ENCODE measurements around the gene LDHD. TPM values are rescaled to one million over a fixed set of nuclear protein-coding genes. Genes with fewer than 3 reads are reported as not detected.

LDHD gene
- polyA plus RNA-seq, 3 donors = 3.7 to 6.3 (median 5.4) TPM

DNA sequence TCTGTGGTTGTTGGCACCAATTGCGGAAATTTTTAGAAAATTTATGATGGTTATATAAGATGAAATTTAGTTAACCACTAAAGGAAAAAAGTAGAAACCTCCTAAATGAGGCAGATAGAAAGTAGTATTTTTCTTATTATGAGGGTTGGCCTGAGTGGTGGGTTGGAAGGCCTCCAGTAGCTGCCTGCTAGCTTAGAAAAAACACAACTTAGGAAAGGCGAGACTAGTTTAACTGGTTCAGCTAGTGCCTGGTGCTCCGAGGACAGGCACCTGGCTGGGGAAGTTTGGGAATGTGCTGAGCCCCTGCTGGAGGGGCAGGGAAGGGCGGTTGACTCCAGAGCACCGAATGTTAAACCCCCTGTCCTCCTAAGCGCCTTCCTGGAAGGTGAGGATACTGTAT is 19.9 kb downstream of the LDHD start:
- H3K4me3 ChIP-seq (replicated peaks in 1 of 3; ENCODE audit: low read depth in 2 of 3, low read length in 3 of 3) = no peak overlapping the region
- H4K20me1 ChIP-seq (ENCODE audit: insufficient read depth, low read length) = no peaks in the 10 kb centered on the region
- H2AFZ ChIP-seq (ENCODE audit: insufficient read depth, low read depth, low read length, poor library complexity, severe bottlenecking) = no peak overlapping the region
- DNase-seq = no peak
- H3K36me3 ChIP-seq (replicated peaks in 1 of 2; ENCODE audit: control insufficient read depth in 1 of 2, insufficient read depth in 2 of 2, low read length in 2 of 2) = peaks cover 3 to 8% of the 10 kb centered on the region in 2 donors
- no peak overlapping the region for H3K27ac Mint-ChIP-seq
- H3K9me3 Mint-ChIP-seq = no peaks in the 10 kb centered on the region
- TF ChIP-seq, protein P1, sequence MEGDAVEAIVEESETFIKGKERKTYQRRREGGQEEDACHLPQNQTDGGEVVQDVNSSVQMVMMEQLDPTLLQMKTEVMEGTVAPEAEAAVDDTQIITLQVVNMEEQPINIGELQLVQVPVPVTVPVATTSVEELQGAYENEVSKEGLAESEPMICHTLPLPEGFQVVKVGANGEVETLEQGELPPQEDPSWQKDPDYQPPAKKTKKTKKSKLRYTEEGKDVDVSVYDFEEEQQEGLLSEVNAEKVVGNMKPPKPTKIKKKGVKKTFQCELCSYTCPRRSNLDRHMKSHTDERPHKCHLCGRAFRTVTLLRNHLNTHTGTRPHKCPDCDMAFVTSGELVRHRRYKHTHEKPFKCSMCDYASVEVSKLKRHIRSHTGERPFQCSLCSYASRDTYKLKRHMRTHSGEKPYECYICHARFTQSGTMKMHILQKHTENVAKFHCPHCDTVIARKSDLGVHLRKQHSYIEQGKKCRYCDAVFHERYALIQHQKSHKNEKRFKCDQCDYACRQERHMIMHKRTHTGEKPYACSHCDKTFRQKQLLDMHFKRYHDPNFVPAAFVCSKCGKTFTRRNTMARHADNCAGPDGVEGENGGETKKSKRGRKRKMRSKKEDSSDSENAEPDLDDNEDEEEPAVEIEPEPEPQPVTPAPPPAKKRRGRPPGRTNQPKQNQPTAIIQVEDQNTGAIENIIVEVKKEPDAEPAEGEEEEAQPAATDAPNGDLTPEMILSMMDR (IDR thresholded peaks at IDR 0.05) = peak; percentile 26
- intact Hi-C loops (cut with micrococcal nuclease) = no loop called here
- H3K27me3 Mint-ChIP-seq (ENCODE audit: low read depth in 3 of 3) = peaks cover 0 to 3% (median 2%) of the 10 kb centered on the region in 3 donors
- H3K4me1 ChIP-seq (ENCODE audit: control insufficient read depth in 1 of 2, insufficient read depth in 2 of 2, low read length in 2 of 2) = peaks cover 19 to 25% of the 10 kb centered on the region in 2 donors
- no peak overlapping the region for H3K9ac ChIP-seq (ENCODE audit: insufficient read depth, low read length, poor library complexity, severe bottlenecking)
- peaks cover 13 to 23% of the 10 kb centered on the region in 2 donors for H3K36me3 Mint-ChIP-seq
- H3K27ac ChIP-seq (ENCODE audit: low read depth in 1 of 2, low read length in 2 of 2) = no peak overlapping the region
- H3K4me3 Mint-ChIP-seq = no peak overlapping the region
- no peaks in the 10 kb centered on the region for H3K27me3 ChIP-seq (ENCODE audit: control insufficient read depth in 2 of 2, insufficient read depth in 2 of 2, low read length in 2 of 2)
- no peaks in the 10 kb centered on the region for H3K9me3 ChIP-seq (replicated peaks in 1 of 2; ENCODE audit: control insufficient read depth in 1 of 2, insufficient read depth in 1 of 2, low read length in 2 of 2)
- H3K79me2 ChIP-seq (ENCODE audit: insufficient read depth, low read length) = no peaks in the 10 kb centered on the region
- H3K4me2 ChIP-seq (replicated peaks; ENCODE audit: extremely low read depth, low read length, poor library complexity, severe bottlenecking) = no peak overlapping the region
- 60% methylated on average over 2 of the region's 6 CpGs for WGBS (ENCODE audit: insufficient coverage)
- peaks cover 33% of the 10 kb centered on the region for H3K4me1 Mint-ChIP-seq

DNA sequence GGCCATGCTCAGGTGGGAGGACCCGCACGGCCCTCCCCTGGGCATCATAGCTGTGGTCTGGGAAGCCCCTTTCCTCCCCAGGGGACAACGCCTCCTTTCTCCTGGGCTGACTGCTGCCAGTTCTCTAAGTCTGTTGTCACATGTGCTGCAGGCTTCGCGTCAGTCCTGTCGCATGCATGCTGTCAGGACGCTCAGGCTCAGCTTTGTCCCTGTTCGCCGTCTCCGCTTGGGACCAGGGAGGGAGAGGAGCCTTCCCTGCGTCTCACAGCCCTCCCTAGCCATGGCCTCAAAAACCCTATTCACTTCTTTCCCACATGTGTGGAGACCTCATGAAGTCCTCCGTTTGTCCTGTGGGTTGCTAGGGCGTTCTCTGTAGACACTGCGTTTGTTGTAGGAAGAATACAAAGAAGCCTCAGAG is 21.4 kb downstream of the LDHD start:
- no peak overlapping the region for H3K27ac ChIP-seq (ENCODE audit: low read depth in 1 of 2, low read length in 2 of 2)
- peaks cover 2 to 3% (median 2%) of the 10 kb centered on the region in 3 donors for H3K27me3 Mint-ChIP-seq (ENCODE audit: low read depth in 3 of 3)
- no peaks in the 10 kb centered on the region for H3K9me3 ChIP-seq (replicated peaks in 1 of 2; ENCODE audit: control insufficient read depth in 1 of 2, insufficient read depth in 1 of 2, low read length in 2 of 2)
- peaks cover 2% of the 10 kb centered on the region for H3K79me2 ChIP-seq (ENCODE audit: insufficient read depth, low read length)
- peaks cover 29% of the 10 kb centered on the region for H3K4me1 Mint-ChIP-seq
- no peak overlapping the region for H3K4me3 Mint-ChIP-seq
- intact Hi-C loops (cut with micrococcal nuclease) = no loop called here
- H4K20me1 ChIP-seq (ENCODE audit: insufficient read depth, low read length) = no peaks in the 10 kb centered on the region
- H3K9me3 Mint-ChIP-seq = no peaks in the 10 kb centered on the region
- H3K4me1 ChIP-seq (ENCODE audit: control insufficient read depth in 1 of 2, insufficient read depth in 2 of 2, low read length in 2 of 2) = peaks cover 14 to 18% of the 10 kb centered on the region in 2 donors
- H3K9ac ChIP-seq (ENCODE audit: insufficient read depth, low read length, poor library complexity, severe bottlenecking) = no peak overlapping the region
- no peak for DNase-seq
- H2AFZ ChIP-seq (ENCODE audit: insufficient read depth, low read depth, low read length, poor library complexity, severe bottlenecking) = no peak overlapping the region
- H3K4me2 ChIP-seq (replicated peaks; ENCODE audit: extremely low read depth, low read length, poor library complexity, severe bottlenecking) = no peak overlapping the region
- no peak overlapping the region for H3K27ac Mint-ChIP-seq
- H3K36me3 ChIP-seq (replicated peaks in 1 of 2; ENCODE audit: control insufficient read depth in 1 of 2, insufficient read depth in 2 of 2, low read length in 2 of 2) = peaks cover 3 to 8% of the 10 kb centered on the region in 2 donors
- no peak overlapping the region for H3K4me3 ChIP-seq (replicated peaks in 1 of 3; ENCODE audit: low read depth in 2 of 3, low read length in 3 of 3)
- peaks cover 13 to 23% of the 10 kb centered on the region in 2 donors for H3K36me3 Mint-ChIP-seq
- 95% methylated on average over 8 of the region's 14 CpGs for WGBS (ENCODE audit: insufficient coverage)
- H3K27me3 ChIP-seq (ENCODE audit: control insufficient read depth in 2 of 2, insufficient read depth in 2 of 2, low read length in 2 of 2) = no peaks in the 10 kb centered on the region
- TF ChIP-seq, protein P1 (IDR thresholded peaks at IDR 0.05) = no peak
